K562 (cell line): ENCODE results near the gene SPATA2L. TPM values are rescaled to one million over a fixed set of nuclear protein-coding genes. Genes with fewer than 3 reads are reported as not detected.
"Not testable (repeated sequence)": the region's sequence is repeated elsewhere in the genome, so short reads cannot be mapped to it uniquely, and the experiment has no call there.

Source experiments
- ATAC-seq: fragments of 200-7000 bp; cut with Tn5 transposase; 3 replicates; pipeline ENCODE4 v1.9.1; 2020; ENCODE audit warnings: moderate library complexity
- BruUV-seq: library from RNA; stranded (reverse); fragments of 400-500 nt; replicated peaks from 2 replicates; lab custom pipeline; 2021; lab: Mats Ljungman, UMichigan
- CTCF ChIA-PET: fragments of 300-600 bp; formaldehyde crosslinking; extraction: SDS; loops from one replicate; lab custom pipeline; 2021; ENCODE audit warnings: low intra/inter-chr PET ratio; lab: Yijun Ruan, JAX
- POLR2A ChIA-PET: fragments of 300-600, 350-650 bp; sonication (Branson Sonifier 250); formaldehyde crosslinking; extraction: SDS; loops from one replicate; lab custom pipeline; 2021; ENCODE audit warnings: antibody characterized with exemption, inconsistent platforms; lab: Yijun Ruan, JAX
- DNase-seq, 4 experiments: peaks; one replicate each; pipeline versions ENCODE4 v3.0.0 to v3.0.0-alpha.2; 2011 to 2018; ENCODE audit warnings: low spot score in 3 of 4, mixed read lengths in 3 of 4; ENCODE audit errors: extremely low read depth in 1 of 4
- FAIRE-seq: peaks from 2 replicates; lab custom pipeline; 2011; peaks lifted over from hg19 to GRCh38; lab: Jason Lieb, UNC
- H2AFZ ChIP-seq: 2 replicates; pipeline ENCODE4 v1.6.0; 2011; ENCODE audit warnings: low read depth, low read length, control low read depth, inconsistent platforms
- H3K27ac ChIP-seq: fragments of 200-600 bp; 3 replicates; pipeline ENCODE4 v1.8.0; 2011; ENCODE audit warnings: low read depth, mild to moderate bottlenecking, control low read depth, inconsistent platforms, low read length, moderate library complexity, mixed read lengths; ENCODE audit errors: extremely low read depth
- H3K27me3 ChIP-seq, 2 experiments: fragments of 300-600 bp in 1 of 2; 2 replicates in 1 of 2; 3 replicates in 1 of 2; pipeline versions ENCODE4 v1.6.0 to v1.8.0; 2011; ENCODE audit warnings: inconsistent platforms in 2 of 2, low read length in 2 of 2, mild to moderate bottlenecking in 1 of 2, mixed read lengths in 1 of 2, moderate library complexity in 1 of 2; ENCODE audit not compliant: control insufficient read depth in 2 of 2, insufficient read depth in 2 of 2
- H3K36me3 ChIP-seq: fragments of 300-600 bp; 3 replicates; pipeline ENCODE4 v1.8.0; 2011; ENCODE audit warnings: mild to moderate bottlenecking, low read length, inconsistent platforms; ENCODE audit not compliant: control insufficient read depth, insufficient read depth
- H3K4me1 ChIP-seq, 2 experiments: fragments of 200-600 bp in 1 of 2; replicated peaks in 1 of 2; 2 replicates in 1 of 2; 3 replicates in 1 of 2; pipeline versions ENCODE4 v1.5.1 to v1.8.0; 2011; ENCODE audit warnings: inconsistent platforms in 2 of 2, low read length in 2 of 2, mild to moderate bottlenecking in 1 of 2, mixed read lengths in 1 of 2, moderate library complexity in 1 of 2; ENCODE audit not compliant: control insufficient read depth in 2 of 2, insufficient read depth in 2 of 2
- H3K4me2 ChIP-seq: 2 replicates; pipeline ENCODE4 v1.6.1; 2011; ENCODE audit warnings: low read length, control low read depth, inconsistent platforms, mixed read lengths; ENCODE audit not compliant: insufficient read depth
- H3K4me3 ChIP-seq: fragments of 200-600 bp; sonication (generic), shearing (Covaris generic); 2 replicates; pipeline ENCODE4 v1.5.1; 2016; ENCODE audit warnings: control low read depth, inconsistent platforms
- H3K79me2 ChIP-seq: fragments of 200-600 bp; 3 replicates; pipeline ENCODE4 v1.8.0; 2011; ENCODE audit warnings: low read length, inconsistent platforms; ENCODE audit not compliant: control insufficient read depth, insufficient read depth
- H3K9ac ChIP-seq, 2 experiments: 2 replicates each; pipeline versions ENCODE4 v1.6.0 to v1.6.1; 2011; ENCODE audit warnings: low read depth in 2 of 2, low read length in 2 of 2, control low read depth in 1 of 2, inconsistent platforms in 1 of 2, mild to moderate bottlenecking in 1 of 2, mixed read lengths in 1 of 2; ENCODE audit not compliant: insufficient read depth in 1 of 2
- H3K9me1 ChIP-seq: one replicate; pipeline ENCODE4 v1.6.0; 2011; ENCODE audit warnings: inconsistent platforms, mild to moderate bottlenecking, low read length, moderate library complexity; ENCODE audit not compliant: control insufficient read depth, insufficient read depth
- H3K9me3 ChIP-seq: replicated peaks from 2 replicates; pipeline ENCODE4 v1.5.1; 2011; ENCODE audit warnings: low read depth, low read length, inconsistent platforms; ENCODE audit not compliant: control insufficient read depth, insufficient read depth
- H4K20me1 ChIP-seq: replicated peaks from 2 replicates; pipeline ENCODE4 v1.6.1; 2011; ENCODE audit warnings: low read length, inconsistent platforms, mixed read lengths; ENCODE audit not compliant: control insufficient read depth, insufficient read depth
- ATF1 ChIP-seq, 2 experiments: fragments of 450-650 bp in 1 of 2; IDR thresholded peaks; 2 replicates each; pipeline ENCODE4 v1.6.1; 2016; ENCODE audit warnings: missing compliant biosample characterization in 1 of 2, missing genetic modification characterization in 1 of 2
- ATF7 ChIP-seq: fragments of 450-650 bp; IDR thresholded peaks from 2 replicates; pipeline ENCODE4 v1.7.1; 2014; ENCODE audit warnings: mild to moderate bottlenecking, moderate library complexity
- CREB1 ChIP-seq, 2 experiments: sonication (generic) in 1 of 2; formaldehyde crosslinking in 1 of 2; IDR thresholded peaks; 2 replicates each; pipeline versions ENCODE4 v1.6.1 to v1.8.0; 2012 to 2022; ENCODE audit warnings: inconsistent platforms in 1 of 2, mild to moderate bottlenecking in 1 of 2, missing genetic modification reagents in 1 of 2, moderate library complexity in 1 of 2
- CREM ChIP-seq: IDR thresholded peaks from 2 replicates; pipeline ENCODE4 v1.6.1; 2014; ENCODE audit warnings: antibody characterized with exemption, low read depth
- EGR1 ChIP-seq: fragments of 450-650 bp; conservative IDR thresholded peaks from 2 replicates; pipeline ENCODE4 v1.6.1; 2017; ENCODE audit warnings: mild to moderate bottlenecking
- JUND ChIP-seq, 2 experiments: IDR thresholded peaks; 2 replicates in 1 of 2; 3 replicates in 1 of 2; pipeline ENCODE4 v1.6.1; 2011; ENCODE audit warnings: borderline replicate concordance in 2 of 2, low read depth in 2 of 2, low read length in 2 of 2, improper control_type of control experiment in 1 of 2, missing biosample characterization in 1 of 2, missing genetic modification characterization in 1 of 2, missing genetic modification reagents in 1 of 2
- SPI1 ChIP-seq: IDR thresholded peaks from 2 replicates; pipeline ENCODE4 v1.6.1; 2011; ENCODE audit warnings: low read depth, low read length, control low read depth, borderline replicate concordance
- ZNF134 ChIP-seq: fragments of 250-450 bp; sonication (Bioruptor Pico); conservative IDR thresholded peaks from 2 replicates; pipeline ENCODE4 v1.4.0; 2020
- whole genome bisulfite sequencing: fragments of 100-300 bp; shearing (Covaris generic); methylation state at CpG from one replicate; pipeline ENCODE4 v1.1.6; 2016; ENCODE audit warnings: low coverage, mixed read lengths; ENCODE audit not compliant: insufficient coverage; ENCODE audit errors: missing lambda C conversion rate; 5-methylcytosine and 5-hydroxymethylcytosine counted together
- in situ Hi-C: fragments of 300-500 bp; cut with MboI; formaldehyde crosslinking; loops from 4 replicates; pipeline ENCODE4 v1.15.0; 2018; ENCODE audit warnings: inconsistent platforms, mixed read lengths
- intact Hi-C: fragments of 100-400 bp; cut with micrococcal nuclease; formaldehyde crosslinking; loops from 2 replicates; pipeline ENCODE4 v1.14.2; 2022
- polyA plus RNA-seq, 8 experiments: library from polyadenylated mRNA; depleted of rRNA in 4 of 8; stranded (reverse) in 5 of 8; unstranded in 3 of 8; fragments of >200 nt; fragmentation: Nextera tagmentation in 2 of 8; fragmentation: Illumina TruSeq in 1 of 8; extraction: Ambion mirVana in 2 of 8; extraction: Trizol in 1 of 8; gene quantifications; 2 replicates each; pipeline versions ENCODE4 v1.2.1 to v1.2.3, GENCODE V29; 2011 to 2014; ENCODE audit warnings: inconsistent platforms in 1 of 8, missing spikeins in 1 of 8
- total RNA-seq, 7 experiments: library from RNA; depleted of rRNA in 6 of 7; stranded (reverse); fragments of >200 nt in 6 of 7; fragmentation: Illumina TruSeq in 2 of 7; extraction: Trizol in 2 of 7; gene quantifications; 2 replicates each; pipeline versions ENCODE4 v1.2.1 to v1.2.3, GENCODE V29; 2011 to 2021; ENCODE audit warnings: low replicate concordance in 1 of 7
- TF ChIP-seq, protein P1 (sequence below): sonication (generic); formaldehyde crosslinking; IDR thresholded peaks from 2 replicates; pipeline ENCODE4 v1.8.0; 2022; ENCODE audit warnings: missing genetic modification reagents, mild to moderate bottlenecking, moderate library complexity, borderline replicate concordance
- TF ChIP-seq, protein P2 (sequence below), 2 experiments: fragments of 450-650 bp in 1 of 2; sonication (generic) in 1 of 2; formaldehyde crosslinking in 1 of 2; IDR thresholded peaks in 1 of 2; conservative IDR thresholded peaks in 1 of 2; 2 replicates each; pipeline versions ENCODE4 v1.6.1 to v1.8.1; 2016 to 2023; ENCODE audit warnings: mild to moderate bottlenecking in 2 of 2, moderate library complexity in 2 of 2, inconsistent platforms in 1 of 2, missing genetic modification reagents in 1 of 2

SPATA2L gene
- total and polyA plus RNA-seq, 9 of the 15 experiments (the other 6 are each of a cell fraction or from before 2014, with no cell fraction given), result 0.13 to 19.2 (median 4.8) TPM; not detected in 1

DNA sequence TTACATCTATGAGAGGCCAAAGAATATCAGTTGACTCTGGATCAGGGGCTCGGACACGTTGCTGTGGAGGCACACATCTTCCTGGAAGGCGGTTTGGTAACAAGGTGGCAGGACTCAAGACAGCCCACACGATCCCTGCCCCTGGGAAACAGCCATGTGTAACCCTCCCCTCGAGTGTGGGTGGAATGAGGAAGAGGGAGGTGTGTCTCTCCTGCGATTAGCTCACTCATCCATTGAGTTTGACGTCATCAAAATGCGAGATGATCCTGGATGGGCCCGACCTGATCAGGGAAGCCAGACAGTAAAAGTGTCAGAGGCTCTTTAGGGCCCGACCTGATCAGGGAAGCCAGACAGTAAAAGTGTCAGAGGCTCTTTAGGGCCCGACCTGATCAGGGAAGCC lies 37.3 kb downstream of the SPATA2L start:
- H3K4me2 ChIP-seq; H2AFZ ChIP-seq; H3K27me3 ChIP-seq; intact Hi-C loops; H3K9ac ChIP-seq; H3K4me3 ChIP-seq; CTCF ChIA-PET; H3K9me3 ChIP-seq; H4K20me1 ChIP-seq; BruUV-seq; in situ Hi-C loops; H3K9me1 ChIP-seq; TF ChIP-seq JUND (tag; IDR thresholded peaks at IDR 0.05; ENCODE audit: borderline replicate concordance, low read depth, low read length); ATF1 (CRISPR knock-in tag; IDR thresholded peaks at IDR 0.05): not testable (repeated sequence)
- WGBS, result 45% methylated on average over 9 of the region's 11 CpGs
- H3K27ac ChIP-seq, result peak overlapping the region; percentile 32; the same call in 1 of the 3 replicates
- DNase-seq, result peak in 3 of 4 experiments; percentile 15 to 59 (median 51)
- TF ChIP-seq, protein P1, sequence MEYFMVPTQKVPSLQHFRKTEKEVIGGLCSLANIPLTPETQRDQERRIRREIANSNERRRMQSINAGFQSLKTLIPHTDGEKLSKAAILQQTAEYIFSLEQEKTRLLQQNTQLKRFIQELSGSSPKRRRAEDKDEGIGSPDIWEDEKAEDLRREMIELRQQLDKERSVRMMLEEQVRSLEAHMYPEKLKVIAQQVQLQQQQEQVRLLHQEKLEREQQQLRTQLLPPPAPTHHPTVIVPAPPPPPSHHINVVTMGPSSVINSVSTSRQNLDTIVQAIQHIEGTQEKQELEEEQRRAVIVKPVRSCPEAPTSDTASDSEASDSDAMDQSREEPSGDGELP (CRISPR knock-in tag), result peak; percentile 21; the same call in 1 of the 2 replicates
- TF ChIP-seq CREB1 (IDR thresholded peaks at IDR 0.05) (peak; percentile 46), CREB1 (CRISPR knock-in tag; IDR thresholded peaks at IDR 0.05) (peak; percentile 59; the same call in 1 of the 2 replicates), JUND (IDR thresholded peaks at IDR 0.05; ENCODE audit: borderline replicate concordance, low read depth, low read length) (0 out of 2 replicates have a peak, but pooled peaks have one; percentile 18), ATF1 (tag; IDR thresholded peaks at IDR 0.05) (0 out of 2 replicates have a peak, but pooled peaks have one; percentile 16), ZNF134 (0 out of 2 replicates have a peak, but pooled peaks have one; percentile 67), SPI1 (peak; percentile 77), EGR1 (peak; percentile 79), CREM (peak; percentile 90), ATF7 (peak; percentile 39; the same call in 1 of the 2 replicates)
- TF ChIP-seq, protein P2, sequence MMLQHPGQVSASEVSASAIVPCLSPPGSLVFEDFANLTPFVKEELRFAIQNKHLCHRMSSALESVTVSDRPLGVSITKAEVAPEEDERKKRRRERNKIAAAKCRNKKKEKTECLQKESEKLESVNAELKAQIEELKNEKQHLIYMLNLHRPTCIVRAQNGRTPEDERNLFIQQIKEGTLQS (IDR thresholded peaks at IDR 0.05), result peak; percentile 40; the same call in 1 of the 2 replicates
- TF ChIP-seq, protein P2 (CRISPR knock-in tag; conservative IDR thresholded peaks at IDR 0.05), result not testable (repeated sequence)
- peaks cover 18% of the 10 kb centered on the region for H3K79me2 ChIP-seq
- peaks cover 44% of the 10 kb centered on the region for H3K36me3 ChIP-seq
- ATAC-seq, result peak; percentile 77
- peak; percentile 85 for FAIRE-seq
- H3K4me1 ChIP-seq, result peaks cover 3 to 10% of the 10 kb centered on the region in 2 experiments; a peak in 2 of 5 replicates
- POLR2A ChIA-PET, result interaction anchor here (0.6 to 0.9 kb wide), 2 partner anchors 100 to 152 kb away, joined by 3 to 4 read pairs; partner anchors contain the start of gene FANCA
